SK-MEL-5 (cell line): ENCODE results near the gene TSPAN9. TPM values are rescaled to one million over a fixed set of nuclear protein-coding genes. Genes with fewer than 3 reads are reported as not detected.

Source experiments
- DNase-seq: peaks from one replicate; pipeline ENCODE4 v3.0.0-alpha.2; 2016; ENCODE audit warnings: low read depth, low spot score
- in situ Hi-C: cut with HindIII; loops from 2 replicates; pipeline ENCODE4 v1.10.0; 2016; ENCODE audit warnings: low sequenced_read_pairs, high pct_unique_total_duplicates, low pct_unique_long_range_greater_than_20kb
- total RNA-seq: library from RNA; depleted of rRNA; stranded (reverse); fragments of >200 nt; shearing (Covaris generic); gene quantifications from 2 replicates; pipeline ENCODE4 v1.2.3, GENCODE V29; 2014

TSPAN9 gene
- total RNA-seq, 1 experiment from 2014 or later: 14.2 TPM

- in situ Hi-C loops: no loop called here
- DNase-seq: no peak
Measured at GRCh38 chr12:3087758-3088650, 10.8 kb downstream of the TSPAN9 start.

GRCh38 chr12:3089588-3089987, 12.4 kb downstream of the TSPAN9 start:
- DNase-seq: no peak
- in situ Hi-C loops: no loop called here

GRCh38 chr12:3090240-3091037, 13.3 kb downstream of the TSPAN9 start:
- no peak for DNase-seq
- in situ Hi-C loops: no loop called here

GRCh38 chr12:3091038-3091319, 13.8 kb downstream of the TSPAN9 start:
- DNase-seq: no peak
- in situ Hi-C loops: no loop called here

- no peak for DNase-seq
- in situ Hi-C loops: no loop called here
Measured at GRCh38 chr12:3091382-3092241, 14.4 kb downstream of the TSPAN9 start.

- no peak for DNase-seq
- in situ Hi-C loops: no loop called here
Measured at GRCh38 chr12:3092764-3093163, 15.6 kb downstream of the TSPAN9 start.

- DNase-seq: no peak
- in situ Hi-C loops: no loop called here
Measured at GRCh38 chr12:3097186-3097804, 20.1 kb downstream of the TSPAN9 start.

GRCh38 chr12:3097836-3098235, 20.7 kb downstream of the TSPAN9 start:
- in situ Hi-C loops: no loop called here
- no peak for DNase-seq

- in situ Hi-C loops: no loop called here
Measured at GRCh38 chr12:3098436-3098835, 21.3 kb downstream of the TSPAN9 start.

GRCh38 chr12:3099146-3099545, 22.0 kb downstream of the TSPAN9 start:
- in situ Hi-C loops: no loop called here
- no peak for DNase-seq

More at GRCh38 chr12:3098436-3098835, 21.3 kb downstream of the TSPAN9 start:
- no peak for DNase-seq

GRCh38 chr12:3101309-3102024, 24.3 kb downstream of the TSPAN9 start:
- DNase-seq: no peak
- in situ Hi-C loops: no loop called here

GRCh38 chr12:3102771-3103410, 25.7 kb downstream of the TSPAN9 start:
- in situ Hi-C loops: no loop called here
- no peak for DNase-seq

GRCh38 chr12:3103806-3104205, 26.6 kb downstream of the TSPAN9 start:
- no peak for DNase-seq
- in situ Hi-C loops: no loop called here

GRCh38 chr12:3105690-3106479, 28.7 kb downstream of the TSPAN9 start:
- no peak for DNase-seq
- in situ Hi-C loops: no loop called here

- no peak for DNase-seq
- in situ Hi-C loops: no loop called here
Measured at GRCh38 chr12:3106579-3106978, 29.4 kb downstream of the TSPAN9 start.

GRCh38 chr12:3107071-3107583, 29.9 kb downstream of the TSPAN9 start:
- DNase-seq: no peak

More at GRCh38 chr12:3107071-3107583, 29.9 kb downstream of the TSPAN9 start:
- in situ Hi-C loops: no loop called here
